Subcutaneous adipose tissue (tissue), 4 donors: Measurements from ENCODE around the gene MAP2K6. TPM values are rescaled to one million over a fixed set of nuclear protein-coding genes. Genes with fewer than 3 reads are reported as not detected.

Experiments
- CTCF ChIP-seq: fragments of 450-650 bp; IDR thresholded peaks from one replicate; pipeline ENCODE4 v1.5.1; 2016; ENCODE audit warnings: low read depth, mild to moderate bottlenecking, control low read depth, antibody characterized with exemption, moderate library complexity
- total RNA-seq, 4 donors: library from RNA; depleted of rRNA; stranded (reverse); fragments of >200 nt; gene quantifications; one replicate each; pipeline ENCODE4 v1.1.0, GENCODE V29; 2016

MAP2K6 gene
- 10 to 100 TPM in 1 of 4 donors, 1 to 10 TPM in 3; 6.0 to 13.7 (median 9.5) TPM for total RNA-seq

GRCh38 chr17:69414408-69415274 is at the start of gene MAP2K6:
Gene MAP2K6 (plus strand): TSS chr17:69414697. CDS start chr17:69414985, 288 bp downstream.
- no peak for TF ChIP-seq CTCF

GRCh38 chr17:69367298-69367697 is 47.2 kb upstream of the MAP2K6 start:
- no peak for TF ChIP-seq CTCF

GRCh38 chr17:69373069-69373468 is 41.4 kb upstream of the MAP2K6 start:
- TF ChIP-seq CTCF: no peak

GRCh38 chr17:69375229-69375628 is 39.3 kb upstream of the MAP2K6 start:
- TF ChIP-seq CTCF: no peak

- no peak for TF ChIP-seq CTCF
Observed at GRCh38 chr17:69388822-69389442, 25.6 kb upstream of the MAP2K6 start.

GRCh38 chr17:69390795-69391501 is 23.5 kb upstream of the MAP2K6 start:
- no peak for TF ChIP-seq CTCF

GRCh38 chr17:69401251-69401650 is 13.2 kb upstream of the MAP2K6 start:
- no peak for TF ChIP-seq CTCF
